Suprapubic skin (tissue), 4 donors: ENCODE data around the gene TCF3. TPM values are rescaled to one million over a fixed set of nuclear protein-coding genes. Genes with fewer than 3 reads are reported as not detected.
"Not testable (repeated sequence)": the region's sequence is repeated elsewhere in the genome, so short reads cannot be mapped to it uniquely, and the experiment has no call there.

Experiments used
- DNase-seq, 2 donors: peaks; one replicate each; pipeline ENCODE4 v3.0.0-alpha.2; 2019; ENCODE audit warnings: low spot score in 2 of 2
- H3K27ac ChIP-seq: fragments of 200-600 bp; sonication (generic); one replicate; pipeline ENCODE4 v1.5.1; 2019
- H3K27me3 ChIP-seq: fragments of 200-600 bp; sonication (generic); one replicate; pipeline ENCODE4 v1.5.1; 2019
- H3K36me3 ChIP-seq: fragments of 200-600 bp; sonication (generic); one replicate; pipeline ENCODE4 v1.5.1; 2019
- H3K4me1 ChIP-seq: fragments of 200-600 bp; sonication (generic); one replicate; pipeline ENCODE4 v1.5.1; 2019
- H3K4me3 ChIP-seq: fragments of 200-600 bp; sonication (generic); one replicate; pipeline ENCODE4 v1.5.1; 2019; ENCODE audit warnings: mild to moderate bottlenecking
- H3K9me3 ChIP-seq: fragments of 200-600 bp; sonication (generic); one replicate; pipeline ENCODE4 v1.5.1; 2019
- EP300 ChIP-seq: sonication (generic); formaldehyde crosslinking; IDR thresholded peaks from one replicate; pipeline ENCODE4 v1.6.1; 2017; ENCODE audit warnings: antibody characterized with exemption
- POLR2A ChIP-seq, 2 donors: fragments of 450-650 bp; IDR thresholded peaks; one replicate each; pipeline ENCODE4 v1.6.1; 2017; ENCODE audit warnings: antibody characterized with exemption in 2 of 2, mild to moderate bottlenecking in 2 of 2, moderate library complexity in 2 of 2
- POLR2AphosphoS5 ChIP-seq, 3 donors: sonication (generic); formaldehyde crosslinking; IDR thresholded peaks; one replicate each; pipeline ENCODE4 v1.6.1; 2017; ENCODE audit warnings: antibody characterized with exemption in 3 of 3
- WGBS: methylation state at CpG from one replicate; pipeline ENCODE4 v1.1.5; 2018; 5-methylcytosine and 5-hydroxymethylcytosine counted together
- total RNA-seq, 4 donors: library from RNA; depleted of rRNA; stranded (reverse); fragments of >200 nt; gene quantifications; one replicate each; pipeline ENCODE4 v1.1.0, GENCODE V29; 2016
- TF ChIP-seq, protein P1 (sequence below), 2 donors: fragments of 200-600 bp in 1 of 2; fragments of 450-650 bp in 1 of 2; sonication (generic) in 1 of 2; IDR thresholded peaks; one replicate each; pipeline ENCODE4 v1.5.1; 2016 to 2019; ENCODE audit warnings: antibody characterized with exemption in 2 of 2, mild to moderate bottlenecking in 1 of 2, moderate library complexity in 1 of 2

The TCF3 gene
- total RNA-seq, 4 donors from 2014 or later, result 57.2 to 80.9 (median 68.7) TPM

- 88% methylated on average over 38 of the region's 41 CpGs for WGBS
- Histone ChIP-seq H3K9me3 (no peaks in the 10 kb centered on the region), H3K4me3 (no peak overlapping the region), H3K27ac (no peak overlapping the region), H3K4me1 (peaks cover 19% of the 10 kb centered on the region), H3K27me3 (no peaks in the 10 kb centered on the region), H3K36me3 (peaks cover 40% of the 10 kb centered on the region)
- no peak for DNase-seq
- TF ChIP-seq POLR2AphosphoS5 (IDR thresholded peaks at IDR 0.05) (no peak), POLR2A (IDR thresholded peaks at IDR 0.05) (no peak), EP300 (no peak)
- TF ChIP-seq, protein P1, sequence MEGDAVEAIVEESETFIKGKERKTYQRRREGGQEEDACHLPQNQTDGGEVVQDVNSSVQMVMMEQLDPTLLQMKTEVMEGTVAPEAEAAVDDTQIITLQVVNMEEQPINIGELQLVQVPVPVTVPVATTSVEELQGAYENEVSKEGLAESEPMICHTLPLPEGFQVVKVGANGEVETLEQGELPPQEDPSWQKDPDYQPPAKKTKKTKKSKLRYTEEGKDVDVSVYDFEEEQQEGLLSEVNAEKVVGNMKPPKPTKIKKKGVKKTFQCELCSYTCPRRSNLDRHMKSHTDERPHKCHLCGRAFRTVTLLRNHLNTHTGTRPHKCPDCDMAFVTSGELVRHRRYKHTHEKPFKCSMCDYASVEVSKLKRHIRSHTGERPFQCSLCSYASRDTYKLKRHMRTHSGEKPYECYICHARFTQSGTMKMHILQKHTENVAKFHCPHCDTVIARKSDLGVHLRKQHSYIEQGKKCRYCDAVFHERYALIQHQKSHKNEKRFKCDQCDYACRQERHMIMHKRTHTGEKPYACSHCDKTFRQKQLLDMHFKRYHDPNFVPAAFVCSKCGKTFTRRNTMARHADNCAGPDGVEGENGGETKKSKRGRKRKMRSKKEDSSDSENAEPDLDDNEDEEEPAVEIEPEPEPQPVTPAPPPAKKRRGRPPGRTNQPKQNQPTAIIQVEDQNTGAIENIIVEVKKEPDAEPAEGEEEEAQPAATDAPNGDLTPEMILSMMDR (IDR thresholded peaks at IDR 0.05), result no peak
Measured at GRCh38 chr19:1647501-1648458, 4.6 kb downstream of the TCF3 start.

DNA sequence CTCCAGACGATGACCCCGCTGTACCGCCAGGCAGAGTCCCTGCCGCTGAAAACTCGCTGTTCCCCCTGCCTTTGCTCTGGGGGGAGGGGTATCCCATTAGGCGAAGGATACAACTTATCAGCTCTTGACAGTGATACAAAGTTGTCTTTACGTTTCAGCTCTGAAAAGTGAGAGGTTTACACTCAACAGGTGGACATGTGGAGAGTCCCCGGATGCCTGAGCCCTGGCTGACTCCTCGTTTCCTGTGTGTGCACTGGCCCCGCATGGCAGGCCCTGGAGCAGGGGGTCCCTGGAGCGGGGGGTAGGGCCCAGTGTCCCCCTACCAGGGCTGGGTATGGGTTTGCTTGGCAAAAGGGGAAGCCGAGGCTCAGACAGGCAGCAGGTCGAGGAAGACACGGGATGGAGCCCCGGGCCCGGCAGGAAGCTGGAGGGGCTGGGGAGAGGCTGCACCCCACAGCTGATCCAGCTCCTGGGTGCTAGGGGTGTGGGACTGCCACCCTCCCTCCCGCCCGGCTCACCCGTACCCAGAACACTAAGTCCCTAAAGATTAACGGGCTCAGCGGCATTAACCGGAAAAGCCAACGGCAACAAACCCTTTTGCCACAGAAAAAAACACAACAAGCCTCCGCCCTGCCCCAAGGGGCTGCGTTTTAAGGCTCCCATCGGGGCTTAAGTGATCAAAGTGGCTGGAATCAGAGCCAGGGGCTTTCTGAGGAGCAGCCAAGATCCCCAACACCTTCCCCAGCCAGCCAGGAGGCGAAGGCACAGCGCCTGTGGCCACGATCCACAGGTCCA lies 5.6 kb downstream of the TCF3 start:
- TF ChIP-seq POLR2A (IDR thresholded peaks at IDR 0.05) (no peak), POLR2AphosphoS5 (IDR thresholded peaks at IDR 0.05) (no peak), EP300 (no peak)
- TF ChIP-seq, protein P1 (IDR thresholded peaks at IDR 0.05), result no peak
- Histone ChIP-seq H3K27ac (no peak overlapping the region), H3K4me3 (no peak overlapping the region), H3K27me3 (no peaks in the 10 kb centered on the region), H3K36me3 (peaks cover 49% of the 10 kb centered on the region), H3K9me3 (no peaks in the 10 kb centered on the region), H3K4me1 (peaks cover 19% of the 10 kb centered on the region)
- peak in 1 of 2 donors; percentile 62 for DNase-seq
- WGBS, result 80% methylated on average over 21 of the region's 29 CpGs

- TF ChIP-seq, protein P1 (IDR thresholded peaks at IDR 0.05), result no peak
- no peak for TF ChIP-seq POLR2A (IDR thresholded peaks at IDR 0.05)
- TF ChIP-seq EP300, result no peak
- TF ChIP-seq POLR2AphosphoS5 (IDR thresholded peaks at IDR 0.05), result no peak
- no peak for DNase-seq
- 91% methylated on average over 12 of the region's 24 CpGs for WGBS
- Histone ChIP-seq H3K9me3 (no peaks in the 10 kb centered on the region), H3K4me3 (no peak overlapping the region), H3K27ac (no peak overlapping the region), H3K36me3 (peaks cover 56% of the 10 kb centered on the region), H3K4me1 (peaks cover 15% of the 10 kb centered on the region), H3K27me3 (no peaks in the 10 kb centered on the region)
Measured at GRCh38 chr19:1646149-1646548, 6.3 kb downstream of the TCF3 start.

GRCh38 chr19:1645299-1645698 lies 7.1 kb downstream of the TCF3 start:
- DNase-seq, result no peak
- 91% methylated on average over 22 of the region's 23 CpGs for WGBS
- Histone ChIP-seq H3K4me3 (no peak overlapping the region), H3K27me3 (no peaks in the 10 kb centered on the region), H3K36me3 (peaks cover 61% of the 10 kb centered on the region), H3K4me1 (peaks cover 7% of the 10 kb centered on the region), H3K9me3 (no peaks in the 10 kb centered on the region), H3K27ac (no peak overlapping the region)
- TF ChIP-seq, protein P1 (IDR thresholded peaks at IDR 0.05), result no peak
- no peak for TF ChIP-seq POLR2AphosphoS5 (IDR thresholded peaks at IDR 0.05)
- no peak for TF ChIP-seq EP300
- no peak for TF ChIP-seq POLR2A (IDR thresholded peaks at IDR 0.05)

DNA sequence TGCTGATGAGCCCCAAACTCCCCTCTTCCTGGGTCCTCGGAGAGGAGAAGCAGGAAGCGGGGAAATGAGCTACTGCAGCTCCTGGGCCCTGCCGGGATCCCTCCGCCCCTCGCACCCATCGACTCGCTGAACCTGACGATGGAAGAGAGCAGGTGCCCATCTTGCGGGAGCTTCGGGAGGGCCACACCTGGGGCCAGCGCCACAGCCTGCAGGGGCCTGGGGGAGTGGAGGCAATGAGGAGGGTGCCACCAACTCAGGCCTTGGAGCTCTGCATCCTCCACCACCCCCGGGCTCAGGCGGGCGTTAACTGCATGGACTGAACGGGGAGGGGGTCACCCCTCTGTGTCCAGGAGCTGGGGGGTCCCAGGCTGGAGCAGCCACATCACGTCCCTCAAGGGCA lies 8.3 kb downstream of the TCF3 start:
- WGBS, result 100% methylated on average over 2 of the region's 16 CpGs
- Histone ChIP-seq H3K4me3 (no peak overlapping the region), H3K9me3 (no peaks in the 10 kb centered on the region), H3K4me1 (no peaks in the 10 kb centered on the region), H3K27ac (no peak overlapping the region), H3K36me3 (peaks cover 57% of the 10 kb centered on the region), H3K27me3 (no peaks in the 10 kb centered on the region)
- no peak for TF ChIP-seq EP300
- TF ChIP-seq POLR2A (IDR thresholded peaks at IDR 0.05), result no peak
- TF ChIP-seq POLR2AphosphoS5 (IDR thresholded peaks at IDR 0.05), result no peak
- TF ChIP-seq, protein P1 (IDR thresholded peaks at IDR 0.05), result no peak
- DNase-seq, result no peak

DNA sequence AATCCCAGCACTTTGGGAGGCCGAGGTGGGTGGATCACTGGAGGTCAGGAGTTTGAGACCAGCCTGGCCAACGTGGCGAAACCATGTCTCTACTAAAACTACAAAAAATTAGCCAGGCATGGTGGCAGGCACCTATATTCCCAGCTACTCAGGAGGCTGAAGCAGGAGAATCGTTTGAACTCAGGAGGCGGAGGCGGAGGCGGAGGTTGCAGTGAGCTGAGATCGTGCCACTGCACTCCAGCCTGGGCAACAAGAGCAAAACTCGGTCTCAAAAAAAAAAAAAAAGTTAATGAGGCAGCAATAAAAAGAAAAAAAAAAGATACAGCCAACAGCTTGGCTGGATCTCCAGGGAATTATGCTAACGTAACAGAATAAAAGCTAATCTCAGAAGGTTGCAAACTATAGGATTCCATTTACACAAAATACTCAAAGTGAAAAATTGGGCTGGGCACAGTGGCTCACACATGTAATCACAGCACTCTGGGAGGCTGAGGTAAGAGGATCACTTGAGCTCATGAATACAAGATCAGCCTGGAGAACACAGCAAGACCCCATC lies 11.4 kb downstream of the TCF3 start:
- H3K4me1 ChIP-seq, result not testable (repeated sequence)

More for the DNA sequence above, 11.4 kb downstream of the TCF3 start:
- H3K27me3 ChIP-seq, H3K27ac ChIP-seq, DNase-seq, H3K9me3 ChIP-seq, H3K4me3 ChIP-seq: not testable (repeated sequence)
- WGBS, result 89% methylated on average over 10 of the region's 10 CpGs
- peaks cover 71% of the 10 kb centered on the region for H3K36me3 ChIP-seq
